IMR-90 (cell line): ENCODE results near the gene ADGRB3. TPM values are rescaled to one million over a fixed set of nuclear protein-coding genes. Genes with fewer than 3 reads are reported as not detected.

Experiments
- ATAC-seq: fragments of 200-7000 bp; cut with Tn5 transposase; 2 replicates; pipeline ENCODE4 v1.9.1; 2020; ENCODE audit warnings: low read depth, mild to moderate bottlenecking, moderate library complexity
- BruUV-seq: library from RNA; stranded (reverse); fragments of 400-500 nt; replicated peaks from 2 replicates; lab custom pipeline; 2021; lab: Mats Ljungman, UMichigan
- CTCF ChIA-PET: fragments of 300-600 bp; formaldehyde crosslinking; extraction: SDS; loops from one replicate; lab custom pipeline; 2021; ENCODE audit warnings: antibody characterized with exemption; lab: Yijun Ruan, JAX
- POLR2A ChIA-PET: fragments of 300-600 bp; sonication (Branson Sonifier 250); formaldehyde crosslinking; loops from one replicate; lab custom pipeline; 2022; ENCODE audit warnings: antibody characterized with exemption; ENCODE audit not compliant: unreplicated experiment; lab: Charles Lee
- DNase-seq: peaks from one replicate; pipeline ENCODE4 v3.0.0; 2013
- H2AFZ ChIP-seq: replicated peaks from 2 replicates; pipeline ENCODE3; 2013; ENCODE audit warnings: low read length, mild to moderate bottlenecking; ENCODE audit not compliant: poor library complexity
- H2AK5ac ChIP-seq: 2 replicates; pipeline ENCODE4 v1.6.1; 2013; ENCODE audit warnings: low read depth, low read length, inconsistent platforms
- H2AK9ac ChIP-seq: replicated peaks from 2 replicates; pipeline ENCODE3; 2013; ENCODE audit warnings: mild to moderate bottlenecking, low read depth, low read length, moderate library complexity; ENCODE audit not compliant: poor library complexity
- H2BK120ac ChIP-seq: 2 replicates; pipeline ENCODE4 v1.6.1; 2013; ENCODE audit warnings: low read depth, low read length, inconsistent platforms
- H2BK15ac ChIP-seq: 3 replicates; pipeline ENCODE4 v1.6.1; 2013; ENCODE audit warnings: low read depth, low read length, inconsistent platforms
- H2BK20ac ChIP-seq: 2 replicates; pipeline ENCODE4 v1.6.1; 2013; ENCODE audit warnings: low read depth, mild to moderate bottlenecking, inconsistent platforms, low read length, moderate library complexity
- H2BK5ac ChIP-seq: 2 replicates; pipeline ENCODE4 v1.6.1; 2013; ENCODE audit warnings: mild to moderate bottlenecking, low read depth, low read length, inconsistent platforms; ENCODE audit not compliant: poor library complexity, severe bottlenecking
- H3K14ac ChIP-seq: replicated peaks from 2 replicates; pipeline ENCODE4 v1.6.1; 2013; ENCODE audit warnings: low read depth, low read length, inconsistent platforms
- H3K18ac ChIP-seq: 2 replicates; pipeline ENCODE4 v1.6.1; 2013; ENCODE audit warnings: low read depth, low read length, control low read depth
- H3K23ac ChIP-seq: 2 replicates; pipeline ENCODE4 v1.6.1; 2013; ENCODE audit warnings: low read depth, low read length, inconsistent platforms
- H3K27ac ChIP-seq: 2 replicates; pipeline ENCODE4 v1.5.1; 2013; ENCODE audit warnings: mild to moderate bottlenecking, control low read depth, low read length; ENCODE audit not compliant: insufficient read depth
- H3K27me3 ChIP-seq: 2 replicates; pipeline ENCODE4 v1.6.1; 2013; ENCODE audit warnings: low read length; ENCODE audit not compliant: control insufficient read depth, insufficient read depth
- H3K36me3 ChIP-seq: 2 replicates; pipeline ENCODE4 v1.6.1; 2013; ENCODE audit warnings: low read length, mixed read lengths; ENCODE audit not compliant: control insufficient read depth, insufficient read depth
- H3K4ac ChIP-seq: 2 replicates; pipeline ENCODE4 v1.6.1; 2013; ENCODE audit warnings: low read depth, low read length, inconsistent platforms
- H3K4me1 ChIP-seq: 2 replicates; pipeline ENCODE4 v1.6.1; 2013; ENCODE audit warnings: low read length, mixed read lengths; ENCODE audit not compliant: control insufficient read depth, insufficient read depth
- H3K4me2 ChIP-seq: 2 replicates; pipeline ENCODE4 v1.6.1; 2013; ENCODE audit warnings: low read depth, mild to moderate bottlenecking, control low read depth, low read length, moderate library complexity
- H3K4me3 ChIP-seq: 2 replicates; pipeline ENCODE4 v1.5.1; 2013; ENCODE audit warnings: low read depth, mild to moderate bottlenecking, control low read depth, low read length, moderate library complexity; ENCODE audit not compliant: insufficient read depth
- H3K56ac ChIP-seq: 2 replicates; pipeline ENCODE4 v1.6.1; 2013; ENCODE audit warnings: low read length, inconsistent platforms; ENCODE audit not compliant: insufficient read depth; ENCODE audit errors: extremely low read depth
- H3K79me1 ChIP-seq, 2 experiments: 2 replicates each; pipeline ENCODE4 v1.6.1; 2013; ENCODE audit warnings: low read length in 2 of 2, inconsistent platforms in 1 of 2, low read depth in 1 of 2
- H3K9ac ChIP-seq: 2 replicates; pipeline ENCODE4 v1.6.1; 2013; ENCODE audit warnings: low read depth, low read length, control low read depth
- H3K9me1 ChIP-seq: 2 replicates; pipeline ENCODE4 v1.6.1; 2013; ENCODE audit warnings: low read length, inconsistent platforms; ENCODE audit not compliant: insufficient read depth
- H3K9me3 ChIP-seq: 2 replicates; pipeline ENCODE4 v1.6.1; 2013; ENCODE audit warnings: low read length; ENCODE audit not compliant: control insufficient read depth, insufficient read depth
- H4K20me1 ChIP-seq: 2 replicates; pipeline ENCODE4 v1.6.1; 2013; ENCODE audit warnings: low read length, inconsistent platforms; ENCODE audit not compliant: insufficient read depth
- H4K5ac ChIP-seq: 2 replicates; pipeline ENCODE4 v1.6.1; 2013; ENCODE audit warnings: mild to moderate bottlenecking, low read depth, low read length, control low read depth
- H4K8ac ChIP-seq, 2 experiments: 2 replicates each; pipeline ENCODE4 v1.6.1; 2013; ENCODE audit warnings: low read depth in 2 of 2, low read length in 2 of 2, control low read depth in 1 of 2, inconsistent platforms in 1 of 2
- H4K91ac ChIP-seq: 2 replicates; pipeline ENCODE4 v1.6.1; 2013; ENCODE audit warnings: low read depth, low read length, inconsistent platforms; ENCODE audit not compliant: insufficient read depth
- CEBPB ChIP-seq: IDR thresholded peaks from 2 replicates; pipeline ENCODE4 v1.6.1; 2012; ENCODE audit warnings: low read depth, low read length, improper control_type of control experiment
- MAFK ChIP-seq: IDR thresholded peaks from 2 replicates; pipeline ENCODE4 v1.6.1; 2012; ENCODE audit warnings: low read depth, low read length, improper control_type of control experiment
- MAZ ChIP-seq: IDR thresholded peaks from 2 replicates; pipeline ENCODE4 v1.6.1; 2012; ENCODE audit warnings: low read depth, mild to moderate bottlenecking, low read length, improper control_type of control experiment, moderate library complexity, borderline replicate concordance
- dilution Hi-C: fragments of 300-500 bp; cut with HindIII; formaldehyde crosslinking; loops from one replicate; pipeline ENCODE4 v1.14.3; 2018; ENCODE audit warnings: low sequenced_read_pairs; ENCODE audit not compliant: unreplicated experiment
- in situ Hi-C: fragments of 300-500 bp; cut with MboI; formaldehyde crosslinking; loops from 3 replicates; pipeline ENCODE4 v1.14.3; 2019; ENCODE audit warnings: low sequenced_read_pairs, inconsistent platforms, mixed read lengths
- intact Hi-C: fragments of 100-400 bp; cut with micrococcal nuclease; formaldehyde crosslinking; loops from 2 replicates; pipeline ENCODE4 v1.10.0; 2022
- polyA plus RNA-seq, 3 experiments: library from polyadenylated mRNA; depleted of rRNA; stranded (reverse); fragments of >200 nt; gene quantifications; 2 replicates each; pipeline ENCODE4 v1.2.3, GENCODE V29; 2012; ENCODE audit warnings: low replicate concordance in 1 of 3
- total RNA-seq: library from RNA; depleted of rRNA; stranded (reverse); fragments of >200 nt; gene quantifications from 2 replicates; pipeline ENCODE4 v1.2.3, GENCODE V29; 2012

Gene ADGRB3
- total and polyA plus RNA-seq, 2 of the 4 experiments (the other 2 are of a cell fraction) = not detected

DNA sequence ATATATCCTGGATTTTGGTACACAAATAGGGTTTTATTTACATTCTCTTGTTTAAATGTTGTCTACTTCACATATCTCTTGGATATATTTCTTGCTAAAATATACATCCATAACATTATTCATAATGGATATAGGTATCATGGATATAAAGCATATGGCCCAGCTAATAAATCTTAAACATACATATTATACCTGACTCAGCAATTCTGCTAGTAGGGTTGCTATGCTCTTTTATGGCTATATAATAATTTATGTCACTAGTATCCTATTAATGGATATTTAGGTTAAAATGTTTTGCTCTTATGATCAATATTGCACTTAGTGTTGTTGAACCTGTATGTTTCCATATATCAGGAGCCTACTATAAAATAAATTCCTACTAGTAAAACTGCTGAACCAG lies 786.2 kb downstream of the ADGRB3 start:
- no peak overlapping the region for H2AK5ac ChIP-seq
- no peak overlapping the region for H3K9ac ChIP-seq
- CTCF ChIA-PET = no interaction called here
- ATAC-seq (no peak), DNase-seq (no peak)
- no peak overlapping the region for H3K56ac ChIP-seq
- no peaks in the 10 kb centered on the region for H3K4me1 ChIP-seq
- no peak overlapping the region for H3K18ac ChIP-seq
- H2BK20ac ChIP-seq = no peak overlapping the region
- no peak overlapping the region for H3K14ac ChIP-seq
- H3K9me3 ChIP-seq = peaks cover 4% of the 10 kb centered on the region
- intact Hi-C loops (no loop called here), in situ Hi-C loops (no loop called here), dilution Hi-C loops (no loop called here)
- no peak overlapping the region for H3K4me3 ChIP-seq
- no peak overlapping the region for H2BK120ac ChIP-seq
- TF ChIP-seq CEBPB = no peak
- TF ChIP-seq MAFK = peak; percentile 98
- TF ChIP-seq MAZ = no peak
- no TSS peak for BruUV-seq
- H3K9me1 ChIP-seq = no peaks in the 10 kb centered on the region
- H3K4ac ChIP-seq = no peak overlapping the region
- H2AK9ac ChIP-seq = no peak overlapping the region
- POLR2A ChIA-PET = no interaction called here
- no peak overlapping the region for H2BK15ac ChIP-seq
- no peak overlapping the region for H3K23ac ChIP-seq
- H3K27me3 ChIP-seq = no peaks in the 10 kb centered on the region
- no peak overlapping the region for H2AFZ ChIP-seq
- H3K4me2 ChIP-seq = no peak overlapping the region
- no peak overlapping the region for H4K8ac ChIP-seq
- H2BK5ac ChIP-seq = no peak overlapping the region
- H4K20me1 ChIP-seq = no peaks in the 10 kb centered on the region
- no peaks in the 10 kb centered on the region for H3K36me3 ChIP-seq
- H4K91ac ChIP-seq = no peak overlapping the region
- no peak overlapping the region for H4K5ac ChIP-seq
- H3K27ac ChIP-seq = no peak overlapping the region
- no peaks in the 10 kb centered on the region for H3K79me1 ChIP-seq
